GM21367 (cell line): ENCODE measurements around the gene ACTN1.

Source experiments
- ATAC-seq: cut with Tn5 transposase; IDR thresholded peaks from one replicate; pipeline ENCODE4 v1.9.1; 2021; ENCODE audit not compliant: unreplicated experiment

The ACTN1 gene

GRCh38 chr14:68970038-68970612 is 9.0 kb downstream of the ACTN1 start:
- no peak for ATAC-seq

GRCh38 chr14:68969278-68970033 is 9.6 kb downstream of the ACTN1 start:
- ATAC-seq, result no peak

- no peak for ATAC-seq
These were observed 10.4 kb downstream of the ACTN1 start for GRCh38 chr14:68968721-68969120.

- no peak for ATAC-seq
These were observed 11.1 kb downstream of the ACTN1 start for GRCh38 chr14:68968051-68968450.

- ATAC-seq, result no peak
These were observed 11.6 kb downstream of the ACTN1 start for GRCh38 chr14:68967459-68967940.

- ATAC-seq, result no peak
These were observed 12.2 kb downstream of the ACTN1 start for GRCh38 chr14:68966872-68967301.

GRCh38 chr14:68965261-68965761 is 13.8 kb downstream of the ACTN1 start:
- ATAC-seq, result no peak

GRCh38 chr14:68964300-68965093 is 14.6 kb downstream of the ACTN1 start:
- ATAC-seq, result no peak

- no peak for ATAC-seq
These were observed 16.4 kb downstream of the ACTN1 start for GRCh38 chr14:68962681-68963080.

- ATAC-seq, result no peak
These were observed 17.1 kb downstream of the ACTN1 start for GRCh38 chr14:68961781-68962584.

GRCh38 chr14:68961361-68961760 is 17.7 kb downstream of the ACTN1 start:
- ATAC-seq, result no peak

- no peak for ATAC-seq
These were observed 19.0 kb downstream of the ACTN1 start for GRCh38 chr14:68960123-68960522.

GRCh38 chr14:68959035-68959434 is 20.1 kb downstream of the ACTN1 start:
- no peak for ATAC-seq

GRCh38 chr14:68958553-68958952 is 20.5 kb downstream of the ACTN1 start:
- ATAC-seq, result no peak

- no peak for ATAC-seq
These were observed 21.3 kb downstream of the ACTN1 start for GRCh38 chr14:68957775-68958174.

GRCh38 chr14:68956724-68957123 is 22.4 kb downstream of the ACTN1 start:
- ATAC-seq, result no peak

- no peak for ATAC-seq
These were observed 23.3 kb downstream of the ACTN1 start for GRCh38 chr14:68955851-68956179.

- ATAC-seq, result no peak
These were observed 23.8 kb downstream of the ACTN1 start for GRCh38 chr14:68955164-68955850.

- no peak for ATAC-seq
These were observed 25.9 kb downstream of the ACTN1 start for GRCh38 chr14:68953196-68953555.

- no peak for ATAC-seq
These were observed 26.4 kb downstream of the ACTN1 start for GRCh38 chr14:68952531-68953195.
